Esophagus squamous epithelium (tissue), 4 donors: ENCODE results near the gene SLC39A5.

Experiments used
- POLR2A ChIP-seq, 4 donors: fragments of 450-650 bp; IDR thresholded peaks; one replicate each; pipeline ENCODE4 v1.6.1; 2017; ENCODE audit warnings: antibody characterized with exemption in 4 of 4, mild to moderate bottlenecking in 4 of 4, moderate library complexity in 3 of 4
- TF ChIP-seq, protein P1 (sequence below), 6 experiments: fragments of 450-650 bp in 4 of 6; fragments of 200-600 bp in 2 of 6; sonication (generic) in 2 of 6; IDR thresholded peaks; one replicate each; pipeline ENCODE4 v1.5.1; 2016 to 2019; ENCODE audit warnings: antibody characterized with exemption in 6 of 6, mild to moderate bottlenecking in 4 of 6, moderate library complexity in 4 of 6

DNA sequence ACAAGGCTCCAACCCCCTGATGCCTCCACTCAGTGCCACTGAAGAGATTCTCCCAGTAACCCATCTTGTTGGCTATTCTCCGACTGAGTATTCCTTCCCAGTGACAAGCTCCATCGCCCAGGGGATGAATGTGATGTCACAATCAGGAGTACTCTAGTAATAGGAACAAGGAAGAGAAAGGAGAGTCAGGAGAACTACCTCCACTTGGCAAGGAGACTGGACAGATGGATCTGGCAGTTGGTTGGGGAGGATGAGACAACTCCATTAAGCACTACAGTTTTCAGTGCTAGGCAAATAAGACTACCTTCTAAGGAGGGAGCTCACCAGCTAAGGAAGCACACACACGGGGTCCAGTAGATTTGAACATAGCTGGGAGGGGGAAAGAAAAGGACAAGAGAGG, 13.4 kb upstream of the SLC39A5 start:
- TF ChIP-seq, protein P1, sequence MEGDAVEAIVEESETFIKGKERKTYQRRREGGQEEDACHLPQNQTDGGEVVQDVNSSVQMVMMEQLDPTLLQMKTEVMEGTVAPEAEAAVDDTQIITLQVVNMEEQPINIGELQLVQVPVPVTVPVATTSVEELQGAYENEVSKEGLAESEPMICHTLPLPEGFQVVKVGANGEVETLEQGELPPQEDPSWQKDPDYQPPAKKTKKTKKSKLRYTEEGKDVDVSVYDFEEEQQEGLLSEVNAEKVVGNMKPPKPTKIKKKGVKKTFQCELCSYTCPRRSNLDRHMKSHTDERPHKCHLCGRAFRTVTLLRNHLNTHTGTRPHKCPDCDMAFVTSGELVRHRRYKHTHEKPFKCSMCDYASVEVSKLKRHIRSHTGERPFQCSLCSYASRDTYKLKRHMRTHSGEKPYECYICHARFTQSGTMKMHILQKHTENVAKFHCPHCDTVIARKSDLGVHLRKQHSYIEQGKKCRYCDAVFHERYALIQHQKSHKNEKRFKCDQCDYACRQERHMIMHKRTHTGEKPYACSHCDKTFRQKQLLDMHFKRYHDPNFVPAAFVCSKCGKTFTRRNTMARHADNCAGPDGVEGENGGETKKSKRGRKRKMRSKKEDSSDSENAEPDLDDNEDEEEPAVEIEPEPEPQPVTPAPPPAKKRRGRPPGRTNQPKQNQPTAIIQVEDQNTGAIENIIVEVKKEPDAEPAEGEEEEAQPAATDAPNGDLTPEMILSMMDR (IDR thresholded peaks at IDR 0.05), result no peak
- no peak for TF ChIP-seq POLR2A (IDR thresholded peaks at IDR 0.05)
